HEK293 (cell line): ENCODE measurements around the gene PLP2.

Experiments
- ZNF335 ChIP-seq: fragments of 450-650 bp; formaldehyde crosslinking; conservative IDR thresholded peaks from 2 replicates; pipeline ENCODE4 v1.5.1; 2016; ENCODE audit warnings: missing biosample characterization, missing genetic modification characterization
- ZNF558 ChIP-seq: fragments of 450-650 bp; formaldehyde crosslinking; IDR thresholded peaks from 2 replicates; pipeline ENCODE4 v1.5.1; 2016; ENCODE audit warnings: missing biosample characterization, missing genetic modification characterization
- ZSCAN30 ChIP-seq: fragments of 450-650 bp; IDR thresholded peaks from 2 replicates; pipeline ENCODE4 v1.5.1; 2018; ENCODE audit warnings: missing biosample characterization, mild to moderate bottlenecking, missing genetic modification characterization, moderate library complexity

GRCh38 chrX:49174723-49175122 lies 3.0 kb downstream of the PLP2 start:
- TF ChIP-seq ZSCAN30 (tag by site-specific recombination), result no peak
- no peak for TF ChIP-seq ZNF558 (tag by site-specific recombination)
- TF ChIP-seq ZNF335 (tag by site-specific recombination), result no peak
